GM19328 (cell line): ENCODE data around the gene BTC.
"Not testable (repeated sequence)": the region's sequence is repeated elsewhere in the genome, so short reads cannot be mapped to it uniquely, and the experiment has no call there.

Experiments used
- ATAC-seq: cut with Tn5 transposase; IDR thresholded peaks from one replicate; pipeline ENCODE4 v1.9.1; 2021; ENCODE audit warnings: mild to moderate bottlenecking, moderate library complexity; ENCODE audit not compliant: unreplicated experiment

BTC gene

GRCh38 chr4:74794382-74795010, at the start of gene BTC:
Gene BTC (minus strand): TSS chr4:74794523. CDS start chr4:74794325, 198 bp downstream.
- ATAC-seq: no peak

DNA sequence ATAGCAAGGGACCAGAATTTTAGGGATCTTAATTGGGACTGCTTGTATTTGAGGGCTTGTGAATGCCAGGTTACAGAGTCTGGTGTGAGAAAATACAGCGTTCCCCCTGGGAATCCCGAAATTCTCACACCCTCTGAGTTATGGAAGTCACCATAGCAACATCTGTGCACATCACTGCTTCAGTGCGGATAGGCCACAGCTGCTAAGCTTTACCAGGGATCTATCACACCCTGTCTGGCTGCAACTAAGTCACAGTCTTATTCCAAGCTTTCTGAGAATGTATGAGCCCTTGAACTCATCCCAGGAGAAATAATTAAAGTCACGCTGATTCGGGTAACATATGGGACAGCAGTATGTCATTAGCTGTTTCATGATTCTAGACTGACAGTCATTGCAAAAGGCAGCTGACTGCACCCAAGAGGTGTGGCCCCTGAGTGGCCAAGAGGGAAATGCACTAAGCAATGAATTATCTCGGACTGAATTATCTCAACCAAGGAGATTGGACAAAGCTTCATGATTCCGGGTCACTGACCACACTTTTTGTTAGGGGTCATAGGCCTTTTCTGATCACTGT, 46.7 kb upstream of the BTC start:
- ATAC-seq: no peak

DNA sequence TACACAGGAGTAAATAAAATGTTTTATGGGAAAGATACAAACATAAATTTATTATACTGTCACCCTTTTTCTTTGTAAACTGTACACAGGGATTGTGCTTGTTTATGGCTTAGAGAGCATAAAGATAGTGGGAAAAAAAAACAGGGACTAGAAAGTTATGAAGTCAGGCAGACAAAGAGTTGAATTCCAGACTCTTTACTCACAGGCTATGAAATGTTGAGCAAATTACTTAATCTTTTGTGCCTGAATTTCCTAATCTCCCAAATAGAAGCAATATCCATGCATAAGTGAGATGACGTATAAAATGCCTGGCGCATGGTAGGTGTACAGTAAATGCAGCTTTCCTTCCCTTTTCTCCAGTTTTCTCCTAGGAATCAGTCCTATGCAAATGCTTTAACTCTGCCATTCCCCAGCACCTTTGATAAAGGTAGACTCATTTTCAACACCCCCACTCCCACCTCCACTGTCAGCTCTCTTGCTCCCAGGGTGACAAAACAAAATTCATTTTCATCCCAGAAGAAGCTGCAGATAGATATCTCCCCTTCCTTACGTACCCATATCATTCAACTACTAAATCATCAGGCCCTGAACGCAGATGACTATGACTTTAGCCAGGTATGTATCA, 44.5 kb upstream of the BTC start:
- no peak for ATAC-seq

- no peak for ATAC-seq
Observed at GRCh38 chr4:74830928-74831327, 36.6 kb upstream of the BTC start.

DNA sequence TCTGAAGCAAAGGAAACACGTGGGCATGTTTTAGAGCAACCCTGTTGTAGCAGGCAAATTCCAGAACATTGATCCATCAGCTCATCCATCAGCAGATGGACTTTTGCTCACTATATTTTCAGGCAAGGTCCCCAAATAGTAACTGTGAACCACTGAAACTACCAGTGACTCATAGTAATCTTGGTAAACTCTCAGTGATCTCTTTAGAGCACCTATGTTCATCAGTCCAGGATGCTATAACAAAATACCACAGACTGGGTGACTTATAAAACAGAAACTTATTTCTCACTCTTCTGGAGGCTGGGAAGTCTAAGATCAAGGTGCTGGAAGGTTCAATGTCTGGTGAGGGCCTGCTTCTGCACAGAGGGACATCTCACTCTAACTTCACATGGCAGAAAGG, 28.9 kb upstream of the BTC start:
- no peak for ATAC-seq

DNA sequence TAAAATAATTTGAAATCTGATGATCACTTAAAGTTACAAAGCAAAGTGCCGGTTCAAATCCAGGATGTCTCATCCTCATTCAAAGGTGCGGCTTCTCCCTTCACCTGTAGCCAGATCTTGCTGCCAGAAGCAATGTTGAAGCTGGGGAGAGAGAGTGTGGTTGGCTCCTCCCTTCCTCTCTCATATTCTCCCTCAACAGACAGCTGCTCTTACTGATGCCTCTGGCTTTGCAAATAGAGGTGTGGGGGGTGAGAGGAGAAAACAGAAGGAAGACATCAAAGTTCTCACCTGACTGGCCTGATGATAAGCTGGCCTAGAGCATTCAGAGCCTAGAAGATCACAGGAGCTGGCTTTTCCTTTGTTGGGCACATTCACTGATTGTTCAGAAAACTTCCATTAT, 28.3 kb upstream of the BTC start:
- no peak for ATAC-seq

DNA sequence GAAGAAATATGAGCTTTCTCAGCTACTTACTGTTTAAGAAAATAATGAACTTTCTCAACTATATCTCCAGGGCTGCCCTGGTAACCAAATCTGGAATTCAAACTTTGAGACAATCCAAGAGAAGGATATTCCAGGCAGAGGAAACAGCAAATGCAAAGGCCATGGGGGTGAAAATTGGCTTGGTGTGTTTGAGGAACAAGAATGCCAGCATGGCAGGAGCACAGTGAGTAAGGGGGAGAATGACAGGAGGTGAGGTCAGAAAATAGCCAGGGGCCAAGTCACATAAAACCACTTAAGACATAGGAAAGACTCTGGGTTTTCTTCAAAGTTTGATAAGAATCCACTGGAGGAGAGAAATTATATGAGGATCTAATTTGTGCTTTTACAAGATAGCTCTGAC, 27.2 kb upstream of the BTC start:
- no peak for ATAC-seq

DNA sequence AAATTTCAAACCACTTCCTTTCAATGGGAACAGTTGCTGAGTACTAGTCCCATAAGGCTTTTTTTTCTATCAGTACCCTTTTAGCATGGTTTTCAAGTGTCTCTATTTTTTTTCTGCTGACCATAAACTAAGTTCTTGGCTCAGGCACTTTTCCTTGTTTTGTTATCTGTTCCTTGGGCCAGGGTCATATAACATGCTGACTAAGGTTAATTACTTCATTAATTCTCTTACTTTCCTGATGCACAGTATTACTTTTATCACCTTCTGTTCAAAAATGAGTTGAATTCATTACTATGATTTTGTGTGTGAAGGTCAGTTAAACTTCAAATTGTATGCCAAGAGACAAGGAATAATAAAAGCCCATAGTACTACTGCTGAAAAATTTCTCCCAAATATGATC, 19.7 kb upstream of the BTC start:
- no peak for ATAC-seq

DNA sequence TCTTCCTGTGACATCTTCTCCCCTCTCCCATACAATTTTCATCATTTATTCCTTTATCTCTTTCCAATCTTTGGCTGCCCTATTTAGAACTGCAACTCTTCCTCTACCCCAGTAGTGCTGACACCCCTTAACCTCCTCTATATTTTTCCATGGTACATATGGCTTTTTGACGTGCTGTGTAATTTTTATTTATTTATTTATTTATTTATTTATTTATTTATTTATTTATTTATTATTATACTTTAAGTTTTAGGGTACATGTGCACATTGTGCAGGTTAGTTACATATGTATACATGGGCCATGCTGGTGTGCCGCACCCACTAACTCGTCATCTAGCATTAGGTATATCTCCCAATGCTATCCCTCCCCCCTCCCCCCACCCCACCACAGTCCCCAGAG, 17.7 kb upstream of the BTC start:
- not testable (repeated sequence) for ATAC-seq

- ATAC-seq: no peak
Observed at GRCh38 chr4:74805601-74806000, 11.3 kb upstream of the BTC start.

GRCh38 chr4:74800310-74800709, 6.0 kb upstream of the BTC start:
- ATAC-seq: no peak

DNA sequence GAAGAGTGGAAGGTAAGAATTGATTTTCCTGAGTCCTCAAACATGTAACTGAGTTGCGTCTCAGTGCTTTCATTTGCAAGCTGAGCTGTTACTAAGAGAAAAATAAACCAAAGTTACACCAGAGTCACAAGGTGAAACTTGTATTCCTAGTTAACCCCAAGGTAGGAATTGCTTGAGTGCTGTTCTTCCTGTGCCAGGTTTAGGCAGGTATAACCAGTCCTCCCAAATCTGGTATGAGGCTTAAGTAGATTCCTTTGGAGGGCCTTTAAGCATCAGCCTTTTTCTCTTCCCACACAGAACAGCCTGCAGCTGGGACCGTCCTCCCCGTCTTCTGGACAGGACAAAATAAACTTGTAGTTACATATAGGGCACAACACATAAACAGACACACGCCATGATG, 2.3 kb upstream of the BTC start:
- ATAC-seq: no peak

DNA sequence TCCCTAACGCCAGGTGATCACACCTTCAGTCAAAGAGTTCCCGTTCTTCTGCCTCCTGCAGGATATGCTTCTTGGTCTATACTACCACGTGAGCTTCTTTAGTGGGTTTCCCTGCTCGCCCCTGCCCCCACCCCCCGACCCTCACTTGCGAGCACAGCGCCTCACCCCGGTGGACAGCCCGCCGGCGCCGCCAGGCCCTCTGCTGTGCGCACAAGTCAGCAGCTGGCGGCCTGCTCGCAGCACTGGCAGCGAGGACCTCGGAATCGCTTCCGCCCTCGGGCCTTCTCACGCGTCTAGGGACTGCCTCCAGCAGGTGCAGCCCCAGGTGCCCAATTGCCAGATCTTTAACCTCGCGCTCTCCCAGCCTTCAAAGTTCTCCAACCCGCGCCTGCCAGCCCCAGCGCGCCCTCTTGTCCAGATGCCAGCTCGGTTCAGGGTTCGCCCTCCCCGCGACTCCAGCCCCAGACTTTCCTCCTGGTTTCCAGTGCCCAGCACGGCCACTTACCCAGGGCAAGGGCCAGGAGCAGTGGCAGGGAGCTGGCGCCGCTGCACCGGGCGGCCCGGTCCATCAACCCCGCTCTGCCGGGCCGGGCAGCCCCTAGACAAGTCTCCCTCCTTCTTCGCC, 454 bp downstream of the BTC start:
- no peak for ATAC-seq

DNA sequence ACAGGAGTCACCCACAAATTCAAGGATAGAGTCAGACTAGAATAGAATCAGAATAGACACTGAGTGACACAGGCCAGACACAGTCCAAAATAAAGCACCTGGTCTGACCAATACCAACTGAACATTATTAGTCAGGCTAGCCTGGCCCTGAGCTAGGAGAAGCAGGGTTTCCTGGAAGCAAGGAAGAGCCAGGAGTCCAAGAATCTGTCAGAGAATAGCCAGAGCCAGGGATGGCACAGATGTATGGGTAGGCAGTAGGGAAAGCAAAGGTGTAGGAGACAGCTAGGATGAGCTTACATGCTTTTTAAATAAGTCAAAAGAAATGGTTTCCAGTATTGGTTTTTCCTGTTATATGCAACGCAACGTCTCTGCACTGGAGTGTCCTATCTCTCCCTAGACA, 3.7 kb downstream of the BTC start:
- ATAC-seq: no peak

DNA sequence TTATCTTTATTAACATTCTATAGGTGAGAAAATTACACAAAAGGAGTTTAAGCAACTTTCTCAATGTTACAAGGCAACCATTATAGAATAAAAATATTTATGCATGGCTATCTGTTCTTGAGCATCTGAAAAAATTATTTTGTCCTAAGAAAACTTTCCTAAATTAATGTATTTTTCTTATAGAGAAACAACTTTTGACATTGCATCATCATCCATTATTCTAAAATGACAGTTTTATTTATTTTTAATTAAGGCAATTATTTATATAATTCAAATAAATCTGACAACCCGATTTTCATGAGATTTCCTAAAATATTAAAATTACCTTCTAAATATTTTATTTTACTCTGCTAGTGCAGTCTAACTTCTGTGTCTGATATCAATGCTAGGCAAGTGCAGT, 4.8 kb downstream of the BTC start:
- ATAC-seq: no peak

GRCh38 chr4:74777531-74777930, 16.8 kb downstream of the BTC start:
- ATAC-seq: no peak

- no peak for ATAC-seq
Observed at GRCh38 chr4:74772783-74773182, 21.5 kb downstream of the BTC start.

- ATAC-seq: no peak
Observed at GRCh38 chr4:74772106-74772505, 22.2 kb downstream of the BTC start.

DNA sequence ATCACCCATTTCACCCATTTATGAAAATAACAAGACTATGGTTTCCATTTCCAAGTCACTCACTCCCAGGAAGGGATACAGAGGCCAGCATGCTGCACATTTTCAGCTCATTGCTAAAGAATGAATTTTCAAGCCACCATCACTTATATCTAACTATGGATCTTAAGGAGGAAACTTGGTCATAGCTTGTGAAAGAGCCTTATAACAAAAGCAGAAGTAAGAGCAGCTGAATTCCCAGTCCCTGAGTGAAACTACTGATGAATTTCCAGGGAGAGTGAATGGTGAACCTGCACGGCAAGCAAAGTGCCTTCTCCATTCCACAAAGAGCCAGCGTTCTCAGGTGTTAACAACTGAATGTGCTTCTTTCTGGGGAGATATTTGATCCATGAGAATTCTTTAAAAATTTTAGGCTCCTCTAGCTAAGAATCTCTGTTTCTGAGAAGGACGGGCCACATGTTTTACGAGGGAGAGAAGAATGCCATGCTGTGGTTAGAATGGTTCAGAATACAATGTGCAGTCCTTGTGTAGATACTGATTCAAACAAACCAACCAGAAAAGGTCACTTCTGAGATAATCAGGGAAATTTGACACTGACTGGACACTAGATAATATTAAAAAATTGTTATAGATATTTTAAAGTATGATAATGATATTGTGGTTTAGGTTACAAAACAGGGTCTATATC, 24.0 kb downstream of the BTC start:
- ATAC-seq: no peak

GRCh38 chr4:74768857-74769525, 25.3 kb downstream of the BTC start:
- ATAC-seq: no peak

DNA sequence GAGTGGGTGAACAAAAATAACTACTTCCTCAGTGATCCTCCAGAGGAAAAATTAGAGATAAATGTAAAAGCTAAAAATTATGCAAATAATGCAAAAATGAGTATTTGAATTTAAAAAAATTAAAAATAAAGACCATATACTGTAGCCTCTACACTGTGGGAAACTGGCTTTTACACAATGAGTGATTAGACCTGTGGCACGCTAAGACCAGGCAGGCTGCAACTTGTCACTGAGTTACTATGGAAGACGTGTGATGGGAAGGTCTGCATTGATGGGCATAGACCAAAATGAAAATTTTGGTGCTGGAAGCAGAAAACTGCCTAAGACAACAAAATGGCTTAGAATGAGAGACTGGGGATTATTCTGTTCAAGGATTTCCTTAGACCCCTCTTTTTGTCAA, 30.2 kb downstream of the BTC start:
- no peak for ATAC-seq
